SK-N-SH (cell line): Measurements from ENCODE around the gene TXNDC17. TPM values are rescaled to one million over a fixed set of nuclear protein-coding genes. Genes with fewer than 3 reads are reported as not detected.

Source experiments
- CHD2 ChIP-seq: fragments of 150-350 bp; IDR thresholded peaks from 2 replicates; pipeline ENCODE4 v1.6.1; 2018; ENCODE audit warnings: low read length; ENCODE audit not compliant: partially characterized antibody
- EZH2phosphoT487 ChIP-seq: fragments of 200-600 bp; sonication (generic); IDR thresholded peaks from 2 replicates; pipeline ENCODE4 v1.6.1; 2017; ENCODE audit warnings: low read depth, mixed run types, mild to moderate bottlenecking, antibody characterized with exemption, moderate library complexity, borderline replicate concordance
- FOSL2 ChIP-seq: IDR thresholded peaks from 2 replicates; pipeline ENCODE4 v1.4.0; 2012; ENCODE audit warnings: low read depth, mild to moderate bottlenecking, moderate library complexity, borderline replicate concordance
- GATA2 ChIP-seq: sonication (generic); formaldehyde crosslinking; IDR thresholded peaks from 2 replicates; pipeline ENCODE4 v1.5.0; 2020; ENCODE audit warnings: mild to moderate bottlenecking, missing genetic modification reagents
- JUND ChIP-seq: IDR thresholded peaks from 2 replicates; pipeline ENCODE4 v1.4.0; 2012
- MAX ChIP-seq: IDR thresholded peaks from 2 replicates; pipeline ENCODE4 v1.4.0; 2012; ENCODE audit warnings: low read depth
- MXI1 ChIP-seq: IDR thresholded peaks from 2 replicates; pipeline ENCODE4 v1.6.1; 2012; ENCODE audit warnings: mild to moderate bottlenecking, low read depth, low read length, improper control_type of control experiment
- NFIC ChIP-seq: IDR thresholded peaks from 2 replicates; pipeline ENCODE4 v1.4.0; 2012; ENCODE audit warnings: borderline replicate concordance
- NRF1 ChIP-seq: IDR thresholded peaks from 2 replicates; pipeline ENCODE4 v1.6.1; 2012; ENCODE audit warnings: low read depth, mild to moderate bottlenecking, low read length
- POLR2AphosphoS5 ChIP-seq: IDR thresholded peaks from 2 replicates; pipeline ENCODE4 v1.6.1; 2012; ENCODE audit warnings: low read depth, low read length
- RCOR1 ChIP-seq: fragments of 150-350 bp; IDR thresholded peaks from 2 replicates; pipeline ENCODE4 v1.6.1; 2017; ENCODE audit warnings: antibody characterized with exemption, low read length
- RXRA ChIP-seq: IDR thresholded peaks from 2 replicates; pipeline ENCODE4 v1.4.0; 2012; ENCODE audit warnings: low read depth, mild to moderate bottlenecking, borderline replicate concordance
- SIN3A ChIP-seq: IDR thresholded peaks from 2 replicates; pipeline ENCODE4 v1.6.1; 2012; ENCODE audit warnings: low read depth, mild to moderate bottlenecking, low read length, moderate library complexity, borderline replicate concordance
- SMC3 ChIP-seq: IDR thresholded peaks from 2 replicates; pipeline ENCODE4 v1.6.1; 2012; ENCODE audit warnings: low read depth, low read length, improper control_type of control experiment
- TAF1 ChIP-seq: IDR thresholded peaks from 2 replicates; pipeline ENCODE4 v1.6.1; 2012; ENCODE audit warnings: low read depth, mild to moderate bottlenecking, low read length, moderate library complexity, borderline replicate concordance
- USF1 ChIP-seq: IDR thresholded peaks from 2 replicates; pipeline ENCODE4 v1.4.0; 2012; ENCODE audit warnings: low read depth, borderline replicate concordance
- YY1 ChIP-seq: IDR thresholded peaks from 2 replicates; pipeline ENCODE4 v1.4.0; 2012; ENCODE audit warnings: low read depth, mild to moderate bottlenecking
- polyA plus RNA-seq, 3 experiments: library from polyadenylated mRNA; depleted of rRNA; stranded (reverse); fragments of >200 nt; gene quantifications; 2 replicates each; pipeline ENCODE4 v1.2.3, GENCODE V29; 2012
- TF ChIP-seq, protein P1 (sequence below): IDR thresholded peaks from 2 replicates; pipeline ENCODE4 v1.4.0; 2012; ENCODE audit warnings: low read depth, borderline replicate concordance
- TF ChIP-seq, protein P2 (sequence below): fragments of 150-350 bp; IDR thresholded peaks from 2 replicates; pipeline ENCODE4 v1.6.1; 2017; ENCODE audit warnings: antibody characterized with exemption, low read length, low read depth, borderline replicate concordance
- TF ChIP-seq, protein P3 (sequence below): fragments of 150-350 bp; IDR thresholded peaks from 2 replicates; pipeline ENCODE4 v1.6.1; 2016; ENCODE audit warnings: mild to moderate bottlenecking, low read depth, low read length

The TXNDC17 gene
- polyA plus RNA-seq, 1 of the 3 experiments (the other 2 are of a cell fraction), result 644 TPM

- TF ChIP-seq, protein P1, sequence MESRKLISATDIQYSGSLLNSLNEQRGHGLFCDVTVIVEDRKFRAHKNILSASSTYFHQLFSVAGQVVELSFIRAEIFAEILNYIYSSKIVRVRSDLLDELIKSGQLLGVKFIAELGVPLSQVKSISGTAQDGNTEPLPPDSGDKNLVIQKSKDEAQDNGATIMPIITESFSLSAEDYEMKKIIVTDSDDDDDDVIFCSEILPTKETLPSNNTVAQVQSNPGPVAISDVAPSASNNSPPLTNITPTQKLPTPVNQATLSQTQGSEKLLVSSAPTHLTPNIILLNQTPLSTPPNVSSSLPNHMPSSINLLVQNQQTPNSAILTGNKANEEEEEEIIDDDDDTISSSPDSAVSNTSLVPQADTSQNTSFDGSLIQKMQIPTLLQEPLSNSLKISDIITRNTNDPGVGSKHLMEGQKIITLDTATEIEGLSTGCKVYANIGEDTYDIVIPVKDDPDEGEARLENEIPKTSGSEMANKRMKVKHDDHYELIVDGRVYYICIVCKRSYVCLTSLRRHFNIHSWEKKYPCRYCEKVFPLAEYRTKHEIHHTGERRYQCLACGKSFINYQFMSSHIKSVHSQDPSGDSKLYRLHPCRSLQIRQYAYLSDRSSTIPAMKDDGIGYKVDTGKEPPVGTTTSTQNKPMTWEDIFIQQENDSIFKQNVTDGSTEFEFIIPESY, result no peak
- TF ChIP-seq SMC3 (no peak), POLR2AphosphoS5 (no peak), FOSL2 (peak; percentile 60; the same call in 1 of the 2 replicates), SIN3A (no peak), RCOR1 (no peak), TAF1 (no peak), JUND (no peak), GATA2 (CRISPR knock-in tag) (no peak), CHD2 (no peak), EZH2phosphoT487 (no peak), MXI1 (no peak), RXRA (no peak), NFIC (peak; percentile 66; the same call in 1 of the 2 replicates), YY1 (no peak), NRF1 (no peak), MAX (peak; percentile 37; the same call in 1 of the 2 replicates), USF1 (no peak)
- TF ChIP-seq, protein P2, sequence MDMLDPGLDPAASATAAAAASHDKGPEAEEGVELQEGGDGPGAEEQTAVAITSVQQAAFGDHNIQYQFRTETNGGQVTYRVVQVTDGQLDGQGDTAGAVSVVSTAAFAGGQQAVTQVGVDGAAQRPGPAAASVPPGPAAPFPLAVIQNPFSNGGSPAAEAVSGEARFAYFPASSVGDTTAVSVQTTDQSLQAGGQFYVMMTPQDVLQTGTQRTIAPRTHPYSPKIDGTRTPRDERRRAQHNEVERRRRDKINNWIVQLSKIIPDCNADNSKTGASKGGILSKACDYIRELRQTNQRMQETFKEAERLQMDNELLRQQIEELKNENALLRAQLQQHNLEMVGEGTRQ, result no peak
- TF ChIP-seq, protein P3, sequence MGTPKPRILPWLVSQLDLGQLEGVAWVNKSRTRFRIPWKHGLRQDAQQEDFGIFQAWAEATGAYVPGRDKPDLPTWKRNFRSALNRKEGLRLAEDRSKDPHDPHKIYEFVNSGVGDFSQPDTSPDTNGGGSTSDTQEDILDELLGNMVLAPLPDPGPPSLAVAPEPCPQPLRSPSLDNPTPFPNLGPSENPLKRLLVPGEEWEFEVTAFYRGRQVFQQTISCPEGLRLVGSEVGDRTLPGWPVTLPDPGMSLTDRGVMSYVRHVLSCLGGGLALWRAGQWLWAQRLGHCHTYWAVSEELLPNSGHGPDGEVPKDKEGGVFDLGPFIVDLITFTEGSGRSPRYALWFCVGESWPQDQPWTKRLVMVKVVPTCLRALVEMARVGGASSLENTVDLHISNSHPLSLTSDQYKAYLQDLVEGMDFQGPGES, result no peak
- TF ChIP-seq, all 33 proteins: peak for 6
Measured at GRCh38 chr17:6591599-6592158, 49.2 kb upstream of the TXNDC17 start (continued).
